Spinal cord (tissue), 10 donors: ENCODE data around the gene MGAT5B. TPM values are rescaled to one million over a fixed set of nuclear protein-coding genes. Genes with fewer than 3 reads are reported as not detected.

ENCODE experiments used
- DNase-seq, 6 donors: peaks; one replicate each; pipeline versions ENCODE4 v3.0.0 to v3.0.0-alpha.2; 2013 to 2015; ENCODE audit warnings: low spot score in 6 of 6, low read depth in 4 of 6
- H3K27ac ChIP-seq: one replicate; pipeline ENCODE4 v1.5.1; 2013; ENCODE audit warnings: low read depth, low read length, control low read depth
- H3K27me3 ChIP-seq: one replicate; pipeline ENCODE4 v1.6.1; 2013; ENCODE audit warnings: low read length; ENCODE audit not compliant: control insufficient read depth, insufficient read depth
- H3K36me3 ChIP-seq: one replicate; pipeline ENCODE4 v1.6.1; 2013; ENCODE audit warnings: low read length; ENCODE audit not compliant: control insufficient read depth, insufficient read depth
- H3K4me1 ChIP-seq: one replicate; pipeline ENCODE4 v1.6.1; 2013; ENCODE audit warnings: low read length; ENCODE audit not compliant: control insufficient read depth, insufficient read depth
- H3K4me3 ChIP-seq: one replicate; pipeline ENCODE4 v1.5.1; 2013; ENCODE audit warnings: low read depth, low read length, control low read depth
- H3K9me3 ChIP-seq: one replicate; pipeline ENCODE4 v1.6.1; 2013; ENCODE audit warnings: low read length; ENCODE audit not compliant: control insufficient read depth, insufficient read depth
- WGBS: methylation state at CpG from one replicate; pipeline ENCODE4 v1.1.5; 2013; ENCODE audit warnings: missing lambda C conversion rate; ENCODE audit not compliant: insufficient coverage; 5-methylcytosine and 5-hydroxymethylcytosine counted together
- polyA plus RNA-seq, 2 donors: library from polyadenylated mRNA; unstranded; fragments of 120-200 nt; gene quantifications; one replicate each; pipeline ENCODE4 v1.2.1, GENCODE V29; 2013; ENCODE audit not compliant: insufficient read length in 2 of 2
- total RNA-seq, 2 donors: library from RNA; depleted of rRNA in 1 of 2; stranded (reverse); fragments of 120-200 nt in 1 of 2; fragments of >200 nt in 1 of 2; gene quantifications; one replicate each; pipeline versions ENCODE4 v1.2.3 to v1.2.4, GENCODE V29; 2013 to 2014
- donor health status: healthy.

The MGAT5B gene
- total and polyA plus RNA-seq, 4 donors: 6.9 to 80.5 (median 41.6) TPM

GRCh38 chr17:76927982-76928381 is 59.8 kb downstream of the MGAT5B start:
- Histone ChIP-seq H3K36me3 (peaks cover 67% of the 10 kb centered on the region), H3K4me1 (peaks cover 35% of the 10 kb centered on the region)
- 93% methylated on average over 4 of the region's 4 CpGs for WGBS

GRCh38 chr17:76929148-76929547 is 60.9 kb downstream of the MGAT5B start:
- H3K27me3 ChIP-seq: no peaks in the 10 kb centered on the region
- H3K4me1 ChIP-seq: peaks cover 27% of the 10 kb centered on the region
- H3K27ac ChIP-seq: no peak overlapping the region
- no peaks in the 10 kb centered on the region for H3K9me3 ChIP-seq
- 95% methylated on average over 2 of the region's 3 CpGs for WGBS
- DNase-seq: no peak
- H3K4me3 ChIP-seq: no peak overlapping the region
- H3K36me3 ChIP-seq: peaks cover 68% of the 10 kb centered on the region

More at GRCh38 chr17:76927982-76928381, 59.8 kb downstream of the MGAT5B start:
- H3K27me3 ChIP-seq: no peaks in the 10 kb centered on the region
- no peaks in the 10 kb centered on the region for H3K9me3 ChIP-seq
- no peak overlapping the region for H3K4me3 ChIP-seq
- no peak overlapping the region for H3K27ac ChIP-seq
- no peak for DNase-seq

- peak in 1 of 6 donors; percentile 65 for DNase-seq
- Histone ChIP-seq H3K4me1 (peaks cover 22% of the 10 kb centered on the region), H3K4me3 (no peak overlapping the region), H3K27ac (no peak overlapping the region), H3K9me3 (no peaks in the 10 kb centered on the region), H3K27me3 (no peaks in the 10 kb centered on the region), H3K36me3 (peaks cover 67% of the 10 kb centered on the region)
- 55% methylated on average over 2 of the region's 2 CpGs for WGBS
These were observed 61.4 kb downstream of the MGAT5B start for GRCh38 chr17:76929601-76930000.

- Histone ChIP-seq H3K9me3 (no peaks in the 10 kb centered on the region), H3K4me1 (peaks cover 19% of the 10 kb centered on the region), H3K36me3 (peaks cover 63% of the 10 kb centered on the region), H3K27me3 (no peaks in the 10 kb centered on the region), H3K27ac (no peak overlapping the region), H3K4me3 (no peak overlapping the region)
- DNase-seq: peak in 1 of 6 donors; percentile 74
- 76% methylated on average over 2 of the region's 6 CpGs for WGBS
These were observed 61.9 kb downstream of the MGAT5B start for GRCh38 chr17:76930107-76930506.

- Histone ChIP-seq H3K27me3 (no peaks in the 10 kb centered on the region), H3K9me3 (no peaks in the 10 kb centered on the region), H3K27ac (no peak overlapping the region), H3K4me1 (peaks cover 5% of the 10 kb centered on the region), H3K4me3 (no peak overlapping the region), H3K36me3 (peaks cover 44% of the 10 kb centered on the region)
- no peak for DNase-seq
- WGBS: 74% methylated on average over 31 of the region's 36 CpGs
These were observed 64.5 kb downstream of the MGAT5B start for GRCh38 chr17:76932402-76933333.

GRCh38 chr17:76934561-76935320 is 66.5 kb downstream of the MGAT5B start:
- DNase-seq: no peak
- Histone ChIP-seq H3K27me3 (no peaks in the 10 kb centered on the region), H3K27ac (no peak overlapping the region), H3K9me3 (no peaks in the 10 kb centered on the region), H3K4me1 (peaks cover 3% of the 10 kb centered on the region), H3K4me3 (no peak overlapping the region), H3K36me3 (peaks cover 59% of the 10 kb centered on the region)
- WGBS: 84% methylated on average over 10 of the region's 12 CpGs

- WGBS: no CpG with 5 or more reads among the region's 3 CpGs
- no peak overlapping the region for H3K27ac ChIP-seq
- peaks cover 60% of the 10 kb centered on the region for H3K36me3 ChIP-seq
- H3K27me3 ChIP-seq: no peaks in the 10 kb centered on the region
- H3K9me3 ChIP-seq: no peaks in the 10 kb centered on the region
- H3K4me1 ChIP-seq: no peaks in the 10 kb centered on the region
- DNase-seq: no peak
- no peak overlapping the region for H3K4me3 ChIP-seq
These were observed 67.1 kb downstream of the MGAT5B start for GRCh38 chr17:76935331-76935730.

- Histone ChIP-seq H3K4me1 (no peaks in the 10 kb centered on the region), H3K9me3 (no peaks in the 10 kb centered on the region), H3K36me3 (peaks cover 66% of the 10 kb centered on the region), H3K27me3 (no peaks in the 10 kb centered on the region), H3K27ac (no peak overlapping the region), H3K4me3 (no peak overlapping the region)
- WGBS: 97% methylated on average over 2 of the region's 2 CpGs
- DNase-seq: no peak
These were observed 69.0 kb downstream of the MGAT5B start for GRCh38 chr17:76937238-76937637.

GRCh38 chr17:76938009-76938408 is 69.8 kb downstream of the MGAT5B start:
- Histone ChIP-seq H3K36me3 (peaks cover 64% of the 10 kb centered on the region), H3K27me3 (no peaks in the 10 kb centered on the region), H3K4me1 (no peaks in the 10 kb centered on the region), H3K4me3 (no peak overlapping the region), H3K27ac (no peak overlapping the region), H3K9me3 (no peaks in the 10 kb centered on the region)
- no peak for DNase-seq
- 85% methylated on average over 10 of the region's 10 CpGs for WGBS
